GM21723 (cell line): ENCODE results near the gene NMB.
A peak's percentile ranks its signal among the peaks of the same experiment; 100 is the strongest.
"Not testable (repeated sequence)": the region's sequence is repeated elsewhere in the genome, so short reads cannot be mapped to it uniquely, and the experiment has no call there.

Experiments used
- ATAC-seq: cut with Tn5 transposase; IDR thresholded peaks from one replicate; pipeline ENCODE4 v1.9.1; 2021; ENCODE audit warnings: mild to moderate bottlenecking, moderate library complexity; ENCODE audit not compliant: unreplicated experiment

Gene NMB

DNA sequence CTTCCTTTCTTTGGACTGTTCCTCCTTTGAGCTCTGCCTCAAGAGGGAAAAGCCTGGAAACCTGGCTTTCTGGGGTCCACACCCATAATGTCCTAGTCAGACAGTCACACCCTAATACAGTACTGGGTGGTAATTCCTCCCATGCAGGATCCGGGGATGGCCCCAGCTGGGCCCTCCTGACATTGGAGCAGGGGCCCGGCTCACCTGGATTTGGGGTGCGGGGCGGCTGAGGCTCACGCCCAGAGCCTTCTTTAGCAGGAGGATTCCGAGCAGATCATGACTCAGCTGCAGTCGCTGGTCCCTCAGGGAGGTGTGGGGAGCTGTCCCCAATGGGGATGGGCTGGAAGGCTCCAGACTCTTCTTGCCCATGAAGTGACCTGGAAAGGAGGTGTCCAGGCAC, 1.0 kb downstream of the NMB start:
- no peak for ATAC-seq

DNA sequence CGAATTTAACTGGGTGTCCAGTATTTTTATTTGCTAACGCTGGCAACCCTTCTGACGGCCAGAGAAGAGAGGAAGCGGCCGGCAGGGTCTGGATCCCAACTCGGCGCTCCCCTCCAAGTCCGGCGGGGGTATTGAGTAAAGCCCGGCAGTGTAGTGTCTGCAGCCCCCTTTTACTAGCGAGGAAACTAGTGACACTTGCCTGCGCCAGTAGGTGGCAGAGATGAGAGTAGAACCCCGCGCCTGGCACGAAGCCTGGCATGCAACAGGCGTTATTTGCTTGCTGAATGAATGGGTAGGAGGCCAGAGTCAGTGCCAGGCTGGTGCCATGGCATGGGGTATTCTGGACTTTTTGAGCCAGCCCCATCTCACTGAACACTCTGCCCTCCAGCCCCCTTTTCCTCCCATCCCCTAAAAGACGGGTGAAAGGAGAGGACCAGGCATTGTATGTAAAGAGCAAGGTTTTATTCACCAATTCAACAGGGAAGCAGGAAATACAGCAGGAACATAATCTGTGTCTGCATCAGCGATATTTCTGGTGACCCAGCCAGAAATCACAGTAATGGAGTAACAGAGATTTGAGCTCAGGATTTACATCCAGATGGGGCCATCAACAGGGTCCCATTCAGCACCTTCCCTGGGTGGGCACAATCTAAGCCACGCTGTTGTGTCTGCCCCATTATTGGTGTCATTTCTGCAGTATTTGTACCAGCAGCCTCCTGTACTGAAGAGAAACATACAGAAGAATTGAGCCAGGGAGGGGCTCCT, 3.1 kb downstream of the NMB start:
- peak; percentile 40 for ATAC-seq

DNA sequence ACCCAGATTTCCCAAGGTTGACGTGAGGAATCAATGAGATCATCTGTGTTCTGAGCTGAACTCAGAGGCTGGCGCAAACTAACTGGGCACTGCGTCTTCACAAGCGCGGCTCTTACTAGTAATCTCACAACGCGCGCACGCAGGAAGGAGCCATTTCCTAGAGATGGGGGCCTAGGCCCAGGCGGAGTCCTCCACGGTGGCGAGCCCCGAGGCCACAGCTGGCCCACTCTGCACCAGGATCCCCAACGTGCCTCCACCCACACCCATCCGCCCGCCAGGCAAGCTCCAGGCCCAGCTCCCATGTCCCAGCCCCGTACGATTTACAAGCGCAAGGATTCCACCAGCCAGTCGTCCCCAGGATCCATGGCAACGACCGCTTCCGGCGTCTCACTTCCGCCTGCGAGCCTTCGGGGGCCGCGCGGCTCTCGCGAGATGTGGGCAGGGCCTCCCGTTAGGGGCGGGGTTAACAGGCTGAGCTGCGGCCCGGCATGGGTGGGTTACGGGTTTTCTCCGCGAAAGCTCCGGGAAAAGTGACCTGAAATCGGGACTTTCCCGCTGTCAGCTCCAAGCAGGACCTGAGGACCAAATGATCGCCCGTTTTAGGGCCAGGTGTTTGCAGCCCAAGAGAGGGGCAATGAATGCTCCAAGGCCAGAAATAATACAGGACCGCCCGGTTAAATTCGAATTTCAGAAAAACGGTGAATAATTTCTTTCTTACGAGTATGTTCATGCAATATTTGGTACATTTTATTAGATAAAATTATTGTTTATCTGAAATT, 3.9 kb downstream of the NMB start, which contains the start of gene WDR73:
WDR73 (minus strand) TSS at position 374 of the 779 bp plus-strand sequence; CDS start at position 365, 9 bp downstream.
- ATAC-seq, result peak; percentile 87

DNA sequence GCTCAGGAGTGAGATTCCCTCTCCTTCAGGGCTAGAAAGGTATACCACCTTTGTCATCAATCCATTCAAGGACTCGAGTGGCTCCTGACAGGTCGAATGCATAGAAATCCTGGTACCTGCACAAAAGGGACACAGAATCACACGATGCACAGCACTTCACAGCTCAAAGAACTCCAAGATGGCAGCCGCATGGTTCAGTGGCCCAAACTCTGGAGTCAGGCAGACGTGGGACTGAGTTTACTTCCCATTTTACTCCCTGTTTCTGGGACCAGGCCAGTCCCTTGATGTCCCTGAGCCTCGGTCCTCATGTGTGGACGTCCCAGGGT, 4.5 kb downstream of the NMB start:
- ATAC-seq, result no peak

DNA sequence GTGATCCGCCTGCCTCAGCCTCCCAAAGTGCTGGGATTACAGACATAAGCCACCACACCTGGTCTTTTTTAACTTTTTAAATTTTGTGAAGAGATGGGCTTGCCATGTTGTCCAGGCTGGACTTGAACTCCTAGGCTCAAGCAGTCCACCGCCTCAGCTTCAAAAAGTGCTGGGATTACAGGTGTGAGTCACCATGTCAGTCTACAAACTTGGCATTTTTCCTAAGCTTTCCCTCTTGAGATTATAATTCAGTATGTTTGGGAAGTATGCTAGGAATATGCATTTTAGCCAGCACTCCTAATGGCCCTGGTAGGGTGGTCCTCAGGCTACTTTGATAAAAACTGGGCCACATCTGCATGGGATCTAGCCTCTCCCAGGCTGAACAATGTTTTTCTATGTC, 8.3 kb downstream of the NMB start:
- ATAC-seq, result no peak

DNA sequence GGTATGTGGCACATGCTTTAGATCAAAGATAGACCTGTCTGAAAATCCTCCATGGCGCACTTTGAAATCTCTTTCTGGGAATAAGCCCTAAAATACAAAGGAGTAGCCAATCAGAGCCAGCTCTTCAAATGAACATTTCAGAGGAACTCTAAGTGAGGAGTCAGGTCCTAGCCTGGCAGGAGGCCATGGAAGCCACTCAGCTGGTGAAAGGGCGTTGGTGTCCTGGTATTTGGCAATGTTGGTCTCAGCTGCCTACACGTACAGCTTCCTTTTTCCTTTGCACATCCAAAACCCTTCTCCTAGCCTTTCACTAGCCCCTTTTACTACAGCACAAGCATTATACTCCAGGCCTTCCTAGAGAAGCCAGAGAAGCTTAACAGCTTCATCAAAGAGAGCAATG, 9.5 kb downstream of the NMB start:
- no peak for ATAC-seq

DNA sequence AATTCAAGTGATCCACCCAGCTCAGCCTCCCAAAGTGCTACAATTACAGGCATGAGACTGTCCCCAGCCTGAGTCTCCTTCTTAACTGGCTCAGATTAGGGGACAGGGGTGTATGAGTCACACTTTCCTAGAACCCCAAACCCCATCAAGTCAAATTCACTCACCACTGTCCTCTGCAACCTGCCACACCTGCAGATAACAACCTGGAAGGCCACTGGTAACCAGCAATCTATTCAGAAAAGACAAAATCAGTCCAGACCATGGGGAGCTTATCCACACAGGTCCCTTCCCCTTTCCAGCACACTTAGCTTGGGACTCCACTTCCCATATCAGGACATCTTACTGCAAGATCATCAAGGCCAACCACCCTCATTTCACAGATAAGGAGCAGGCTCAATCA, 10.3 kb downstream of the NMB start:
- ATAC-seq, result no peak

DNA sequence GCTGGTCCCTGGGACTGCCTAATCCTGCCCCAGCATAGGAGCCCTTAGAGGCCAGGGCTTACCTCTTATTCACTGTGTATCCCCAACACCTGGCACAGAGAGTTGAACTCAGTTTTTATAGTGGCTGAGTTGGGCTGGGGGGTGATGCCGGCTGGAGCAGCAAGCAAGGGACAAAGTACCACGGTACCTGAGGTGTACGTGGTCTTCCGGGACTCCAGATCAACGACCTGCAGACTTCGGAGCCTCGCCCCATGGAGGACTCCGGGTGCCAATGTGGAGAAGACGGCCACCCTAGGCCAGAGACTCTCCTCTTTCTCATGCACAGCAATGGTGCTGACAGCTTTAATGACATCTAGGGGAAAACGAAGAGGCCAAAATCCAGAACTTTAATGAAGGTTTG, 12.0 kb downstream of the NMB start:
- no peak for ATAC-seq

DNA sequence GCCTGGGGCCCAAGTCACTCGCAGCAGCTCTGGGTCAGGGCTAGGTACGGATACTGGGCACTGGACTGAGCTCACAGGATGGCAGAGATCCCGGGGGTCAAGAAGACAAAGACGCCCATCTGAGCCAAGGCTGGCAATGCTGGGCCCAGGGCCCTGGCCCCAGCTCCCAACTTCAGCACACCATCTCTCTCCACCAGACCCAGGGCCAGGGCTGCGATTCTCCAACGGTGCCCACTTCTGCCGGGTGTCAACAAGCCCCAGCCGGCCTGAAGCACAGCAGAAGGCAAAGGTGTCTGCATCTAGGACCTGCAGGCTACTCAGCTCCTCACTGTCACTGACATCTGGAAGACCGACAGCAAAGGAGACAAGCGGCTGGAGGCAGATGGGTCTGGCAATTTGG, 12.5 kb downstream of the NMB start:
- ATAC-seq, result no peak

DNA sequence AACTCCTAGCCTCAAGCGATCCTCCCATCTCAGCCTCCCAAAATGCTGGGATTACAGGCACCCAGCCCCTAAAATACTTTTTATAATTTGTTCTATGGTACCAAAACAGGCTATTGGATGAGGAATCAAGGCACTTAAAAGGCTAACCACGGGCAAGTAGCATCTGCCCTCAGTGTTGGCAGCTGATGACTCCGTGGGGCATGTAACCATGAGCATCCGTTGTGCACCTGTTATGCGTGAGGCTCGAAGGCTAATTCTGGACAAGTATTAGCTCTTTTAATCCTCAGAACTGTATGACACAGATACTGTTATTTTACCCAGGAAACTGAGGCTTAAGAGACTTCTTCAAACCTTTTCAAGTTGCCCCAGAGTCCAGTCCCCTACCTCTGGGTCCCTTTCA, 14.2 kb downstream of the NMB start:
- ATAC-seq, result no peak

DNA sequence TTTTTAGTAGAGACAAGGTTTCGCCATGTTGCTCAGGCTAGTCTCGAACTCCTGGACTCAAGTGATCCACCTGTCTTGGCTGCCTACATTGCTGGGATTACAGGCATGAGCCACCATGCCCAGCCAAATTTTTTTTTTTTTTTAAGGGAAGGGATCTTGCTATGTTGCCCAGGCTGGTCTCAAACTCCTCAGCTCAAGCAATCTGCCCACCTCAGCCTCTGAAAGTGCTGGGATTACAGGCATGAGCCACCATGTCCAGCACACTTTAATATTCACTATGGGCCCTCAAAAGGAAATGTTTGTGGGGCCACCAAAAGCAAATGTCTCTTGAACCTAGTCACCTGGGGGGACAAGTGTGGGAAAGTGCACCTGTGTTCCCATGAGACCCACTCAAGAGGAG, 15.4 kb downstream of the NMB start:
- ATAC-seq, result not testable (repeated sequence)

DNA sequence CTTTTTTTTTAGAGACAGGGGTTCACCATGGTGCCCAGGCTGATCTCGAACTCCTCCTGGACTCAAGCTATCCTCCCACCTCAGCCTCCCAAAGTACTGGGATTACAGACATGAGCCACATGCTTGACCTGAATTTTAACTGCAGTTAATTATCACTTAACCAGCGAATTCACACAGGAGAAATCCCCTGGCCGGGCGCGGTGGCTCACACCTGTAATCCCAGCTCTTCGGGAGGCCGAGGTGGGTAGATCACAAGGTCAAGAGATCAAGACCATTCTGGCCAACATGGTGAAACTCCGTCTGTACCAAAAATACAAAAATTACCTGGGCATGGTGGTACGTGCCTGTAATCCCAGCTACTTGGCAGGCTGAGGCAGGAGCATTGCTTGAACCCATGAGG, 16.1 kb downstream of the NMB start:
- ATAC-seq, result not testable (repeated sequence)

DNA sequence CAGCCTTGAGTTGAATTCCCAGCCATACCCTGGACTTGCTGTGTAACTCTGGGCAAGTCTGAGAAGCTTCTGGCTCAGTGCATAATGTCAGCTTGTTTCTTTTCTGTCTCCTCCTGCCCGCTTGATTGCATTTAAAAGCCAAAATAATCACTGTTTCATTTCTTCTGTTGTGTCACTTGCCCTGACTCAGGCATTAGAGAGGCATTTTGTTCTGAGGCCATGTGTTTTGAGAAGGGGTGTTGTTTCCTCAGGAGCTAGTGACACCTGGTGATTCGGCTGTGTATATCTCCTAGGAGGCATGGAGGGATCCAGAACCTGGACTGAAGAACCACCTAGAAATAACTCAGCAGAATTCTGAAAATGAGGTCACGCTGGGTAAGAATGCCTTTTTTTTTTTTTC, 19.9 kb downstream of the NMB start:
- no peak for ATAC-seq

DNA sequence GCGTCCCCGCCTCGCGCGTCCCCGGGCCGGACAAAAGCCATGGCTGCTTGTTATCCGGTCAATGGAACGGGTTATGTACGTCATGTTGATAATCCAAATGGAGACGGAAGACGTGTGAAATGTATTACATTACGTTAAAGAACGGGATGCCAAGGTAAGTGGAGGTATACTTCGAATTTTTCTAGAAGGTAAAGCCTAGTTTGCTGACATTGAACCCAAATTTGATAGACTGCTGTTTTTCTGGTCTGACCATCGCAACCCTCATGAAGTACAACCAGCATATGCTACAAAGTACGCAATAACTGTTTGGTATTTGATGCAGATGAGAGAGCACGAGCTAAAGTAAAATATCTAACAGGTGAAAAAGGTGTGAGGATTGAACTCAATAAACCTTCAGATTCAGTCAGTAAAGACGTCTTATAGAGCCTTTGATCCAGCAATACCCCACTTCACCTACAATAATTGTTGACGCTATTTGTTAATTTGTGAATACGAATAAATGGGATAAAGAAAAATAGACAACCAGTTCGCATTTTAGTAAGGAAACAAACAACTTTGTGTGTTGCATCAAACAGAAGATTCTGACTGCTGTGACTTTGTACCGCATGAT, 23.7 kb downstream of the NMB start:
- no peak for ATAC-seq

DNA sequence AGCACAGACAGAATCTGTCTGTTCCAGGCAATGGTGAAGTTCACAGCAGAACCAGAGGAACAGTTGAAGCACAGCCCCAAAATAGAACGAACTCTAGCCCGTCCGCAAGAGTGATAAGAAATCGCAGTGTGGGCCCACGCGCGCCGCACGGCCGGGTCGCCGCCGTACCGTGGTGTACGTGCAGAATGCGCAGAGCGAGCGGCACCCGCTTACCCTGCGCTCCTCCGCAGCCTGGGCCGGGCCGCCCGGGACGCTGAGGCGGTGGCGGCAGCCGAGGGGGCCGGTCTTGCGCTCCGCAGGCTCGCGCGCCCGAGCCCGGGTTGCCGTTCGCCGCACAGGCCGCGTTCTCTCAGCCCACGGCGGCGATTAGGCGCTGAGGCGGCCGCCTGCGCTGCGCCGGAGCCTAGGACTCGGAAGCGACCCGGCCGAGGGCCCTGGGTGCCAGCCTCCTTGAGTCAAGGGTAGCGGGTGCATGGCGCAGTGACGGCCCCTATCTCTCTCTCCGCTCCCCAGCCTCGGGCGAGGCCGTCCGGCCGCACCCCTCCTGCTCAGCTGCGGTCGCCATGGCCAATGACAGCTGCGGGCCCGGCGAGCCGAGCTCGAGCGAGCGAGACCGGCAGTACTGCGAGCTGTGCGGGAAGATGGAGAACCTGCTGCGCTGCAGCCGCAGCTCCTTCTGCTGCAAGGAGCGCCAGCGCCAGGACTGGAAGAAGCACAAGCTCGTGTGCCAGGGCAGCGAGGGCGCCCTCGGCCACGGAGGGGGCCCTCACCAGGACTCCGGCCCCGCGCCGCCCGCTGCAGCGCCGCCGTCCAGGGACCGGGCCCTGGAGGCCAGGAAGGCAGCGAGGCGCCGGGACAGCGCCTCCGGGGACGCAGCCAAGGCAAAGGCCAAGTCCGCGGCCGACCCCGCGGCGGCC, 24.4 kb downstream of the NMB start:
- ATAC-seq, result peak; percentile 51

DNA sequence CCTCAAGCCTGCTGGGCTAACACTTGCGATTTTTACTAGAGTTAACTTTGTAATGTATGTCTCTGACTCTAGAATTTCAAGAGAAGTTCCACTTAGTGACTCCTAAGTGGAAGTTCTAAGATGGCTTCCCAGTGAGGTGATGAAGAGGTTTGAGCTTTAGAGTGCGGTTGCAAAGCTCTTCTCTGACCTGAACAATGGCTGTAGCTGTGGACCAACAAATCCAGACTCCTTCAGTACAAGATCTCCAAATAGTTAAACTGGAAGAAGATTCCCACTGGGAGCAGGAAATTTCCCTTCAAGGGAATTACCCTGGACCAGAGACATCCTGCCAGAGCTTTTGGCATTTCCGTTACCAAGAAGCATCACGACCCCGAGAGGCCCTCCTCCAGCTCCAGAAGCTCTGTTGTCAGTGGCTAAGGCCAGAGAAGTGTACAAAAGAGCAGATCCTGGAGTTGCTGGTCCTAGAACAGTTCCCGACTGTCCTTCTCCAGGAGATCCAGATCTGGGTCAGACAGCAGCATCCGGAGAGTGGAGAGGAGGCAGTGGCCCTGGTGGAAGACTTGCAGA, 26.2 kb downstream of the NMB start:
- no peak for ATAC-seq

DNA sequence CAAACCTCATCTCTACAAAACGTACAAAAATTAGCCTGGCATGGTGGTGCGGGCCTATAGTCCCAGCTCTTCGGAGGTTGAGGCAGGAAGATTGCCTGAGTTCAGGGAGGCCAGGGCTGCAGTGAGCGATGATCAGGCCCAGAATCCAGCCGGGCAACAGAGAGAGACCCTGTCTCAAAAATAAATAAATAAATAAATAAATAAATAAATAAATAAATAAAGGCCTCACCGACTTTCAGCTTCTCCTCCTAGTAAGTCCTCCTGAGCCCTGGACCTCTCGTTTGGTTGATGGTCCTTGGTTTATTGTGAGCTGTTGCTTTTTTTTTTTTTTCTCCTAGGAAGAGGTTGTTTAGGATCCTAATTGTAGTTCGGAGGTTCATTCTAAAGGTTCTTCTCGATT, 29.0 kb downstream of the NMB start:
- no peak for ATAC-seq

DNA sequence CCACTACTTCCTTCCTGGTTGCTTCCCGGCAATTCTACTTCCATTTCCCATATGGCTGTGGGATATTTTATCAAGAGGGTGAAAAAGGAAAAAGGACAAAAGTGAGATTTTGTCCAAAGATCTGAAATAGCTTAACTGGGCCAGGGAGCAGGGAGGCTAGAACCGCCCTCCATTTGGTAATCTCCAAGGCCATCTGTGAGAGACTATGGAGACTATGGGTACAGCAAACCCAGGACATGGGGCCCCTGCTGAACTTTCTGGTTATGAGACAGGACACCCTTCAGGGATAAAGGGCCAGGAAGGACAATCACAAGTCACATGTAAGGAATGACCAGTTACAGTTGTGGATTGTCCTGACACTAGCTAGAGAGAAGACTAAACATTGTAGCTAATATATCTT, 32.9 kb downstream of the NMB start:
- no peak for ATAC-seq

DNA sequence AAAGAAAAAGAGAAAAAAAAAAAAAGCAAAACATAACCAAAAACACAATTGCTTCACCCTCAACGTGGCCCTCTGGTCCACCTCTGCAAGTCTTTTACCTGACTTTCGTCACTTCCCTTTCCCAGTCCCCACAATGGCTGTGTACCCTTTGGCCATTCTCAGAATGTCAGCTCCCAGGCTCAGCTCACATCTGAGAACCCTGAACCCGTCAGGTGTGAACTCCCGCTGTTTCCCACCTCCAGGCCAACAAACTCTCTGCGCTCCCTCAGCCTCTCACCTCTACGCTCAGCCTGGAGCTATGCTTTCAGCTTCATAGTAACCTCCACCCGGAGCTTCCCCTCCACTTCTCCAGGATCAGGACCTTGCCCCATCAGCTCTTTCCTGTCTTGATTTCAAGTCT, 33.6 kb downstream of the NMB start:
- ATAC-seq, result no peak

DNA sequence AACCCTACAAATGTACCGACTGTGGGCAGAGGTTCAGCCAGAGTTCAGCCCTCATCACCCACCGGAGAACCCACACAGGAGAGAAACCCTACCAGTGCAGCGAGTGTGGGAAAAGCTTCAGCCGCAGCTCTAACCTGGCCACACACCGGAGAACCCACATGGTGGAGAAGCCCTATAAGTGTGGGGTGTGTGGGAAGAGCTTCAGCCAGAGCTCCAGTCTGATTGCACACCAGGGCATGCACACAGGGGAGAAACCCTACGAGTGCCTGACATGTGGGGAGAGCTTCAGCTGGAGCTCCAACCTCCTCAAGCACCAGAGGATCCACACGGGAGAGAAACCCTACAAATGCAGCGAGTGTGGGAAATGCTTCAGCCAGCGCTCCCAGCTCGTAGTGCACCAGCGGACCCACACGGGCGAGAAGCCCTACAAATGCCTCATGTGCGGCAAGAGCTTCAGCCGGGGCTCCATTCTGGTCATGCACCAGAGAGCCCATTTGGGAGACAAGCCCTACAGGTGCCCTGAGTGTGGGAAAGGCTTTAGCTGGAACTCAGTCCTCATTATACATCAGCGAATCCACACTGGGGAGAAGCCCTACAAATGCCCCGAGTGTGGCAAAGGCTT, 36.5 kb downstream of the NMB start:
- ATAC-seq, result no peak
